MM.1S (cell line): ENCODE data around the gene C13orf46.

Experiments used
- CTCF ChIP-seq: fragments of 300-600 bp; sonication (generic); IDR thresholded peaks from 2 replicates; pipeline ENCODE4 v1.5.1; 2016; ENCODE audit warnings: antibody characterized with exemption, low read length, mixed read lengths
- EZH2 ChIP-seq: fragments of 300-600 bp; sonication (generic); optimal IDR thresholded peaks from 2 replicates; pipeline ENCODE3; 2017; ENCODE audit warnings: low read depth, mild to moderate bottlenecking, antibody characterized with exemption, low read length, mixed read lengths
- EZH2phosphoT487 ChIP-seq: fragments of 300-600 bp; sonication (generic); IDR thresholded peaks from 2 replicates; pipeline ENCODE4 v1.6.1; 2018; ENCODE audit warnings: antibody characterized with exemption, low read length

- TF ChIP-seq CTCF = no peak
- TF ChIP-seq EZH2 = no peak
- TF ChIP-seq EZH2phosphoT487 = no peak
Measured at GRCh38 chr13:113979791-113980471, 6.1 kb upstream of the C13orf46 start.
